HG03103 (cell line): ENCODE measurements around the gene MAD1L1.
"Not testable (repeated sequence)": the region's sequence is repeated elsewhere in the genome, so short reads cannot be mapped to it uniquely, and the experiment has no call there.

Experiments used
- ATAC-seq: cut with Tn5 transposase; IDR thresholded peaks from one replicate; pipeline ENCODE4 v1.9.1; 2021; ENCODE audit warnings: low read depth; ENCODE audit not compliant: unreplicated experiment

MAD1L1 gene

GRCh38 chr7:2038931-2039728 is 193.6 kb downstream of the MAD1L1 start:
- ATAC-seq = no peak

GRCh38 chr7:2037808-2038522 is 194.8 kb downstream of the MAD1L1 start:
- no peak for ATAC-seq

GRCh38 chr7:2037301-2037807 is 195.4 kb downstream of the MAD1L1 start:
- no peak for ATAC-seq

GRCh38 chr7:2036786-2037185 is 196.0 kb downstream of the MAD1L1 start:
- ATAC-seq = no peak

GRCh38 chr7:2036201-2036600 is 196.5 kb downstream of the MAD1L1 start:
- not testable (repeated sequence) for ATAC-seq

GRCh38 chr7:2034291-2035201 is 198.2 kb downstream of the MAD1L1 start:
- no peak for ATAC-seq

GRCh38 chr7:2033586-2034135 is 199.1 kb downstream of the MAD1L1 start:
- no peak for ATAC-seq

- ATAC-seq = no peak
These were observed 199.8 kb downstream of the MAD1L1 start for GRCh38 chr7:2032876-2033407.

GRCh38 chr7:2032030-2032875 is 200.5 kb downstream of the MAD1L1 start:
- no peak for ATAC-seq

GRCh38 chr7:2031451-2031845 is 201.3 kb downstream of the MAD1L1 start:
- no peak for ATAC-seq

- no peak for ATAC-seq
These were observed 202.0 kb downstream of the MAD1L1 start for GRCh38 chr7:2030475-2031450.

- no peak for ATAC-seq
These were observed 202.8 kb downstream of the MAD1L1 start for GRCh38 chr7:2029936-2030335.

GRCh38 chr7:2029211-2029905 is 203.4 kb downstream of the MAD1L1 start:
- ATAC-seq = no peak

GRCh38 chr7:2028733-2029132 is 204.0 kb downstream of the MAD1L1 start:
- no peak for ATAC-seq

- ATAC-seq = no peak
These were observed 207.6 kb downstream of the MAD1L1 start for GRCh38 chr7:2025188-2025587.

GRCh38 chr7:2024567-2024918 is 208.2 kb downstream of the MAD1L1 start:
- ATAC-seq = no peak

- no peak for ATAC-seq
These were observed 208.7 kb downstream of the MAD1L1 start for GRCh38 chr7:2023877-2024566.
